A549 (cell line): ENCODE data around the gene RBM10. TPM values are rescaled to one million over a fixed set of nuclear protein-coding genes. Genes with fewer than 3 reads are reported as not detected.
A peak's percentile ranks its signal among the peaks of the same experiment; 100 is the strongest.

Source experiments
- ATAC-seq, 2 experiments: fragments of 200-7000 bp in 1 of 2; fragments of >200 bp in 1 of 2; cut with Nextera tagmentation in 1 of 2; cut with Tn5 transposase in 1 of 2; 3 replicates each; pipeline versions ENCODE4 v1.8.0 to v1.9.1; 2018 to 2020; ENCODE audit warnings: mild to moderate bottlenecking in 1 of 2, moderate library complexity in 1 of 2
- CTCF ChIA-PET: fragments of 300-600 bp; sonication (Branson Sonifier 250); formaldehyde crosslinking; extraction: SDS; loops from one replicate; lab custom pipeline; 2021; ENCODE audit warnings: antibody characterized with exemption, inconsistent platforms; lab: Yijun Ruan, JAX
- POLR2A ChIA-PET: fragments of 350-600 bp; formaldehyde crosslinking; extraction: SDS; loops from one replicate; lab custom pipeline; 2021; ENCODE audit warnings: antibody characterized with exemption, inconsistent platforms; lab: Yijun Ruan, JAX
- DNase-seq, 2 experiments: peaks; one replicate each; pipeline versions ENCODE4 v3.0.0 to v3.0.0-alpha.2; 2011 to 2016; ENCODE audit warnings: low read depth in 1 of 2, low spot score in 1 of 2
- FAIRE-seq: peaks from 2 replicates; lab custom pipeline; 2011; peaks lifted over from hg19 to GRCh38; lab: Jason Lieb, UNC
- H3K27ac ChIP-seq, 2 experiments: fragments of >200 bp; sonication (Bioruptor Twin); formaldehyde crosslinking; 3 replicates each; pipeline ENCODE4 v1.5.1; 2016 to 2017
- H3K4me1 ChIP-seq: fragments of >200 bp; sonication (Bioruptor Twin); formaldehyde crosslinking; 3 replicates; pipeline ENCODE4 v1.6.1; 2016
- H3K4me2 ChIP-seq: fragments of >200 bp; sonication (Bioruptor Twin); formaldehyde crosslinking; 3 replicates; pipeline ENCODE4 v1.6.1; 2016
- H3K4me3 ChIP-seq: fragments of >200 bp; sonication (Bioruptor Twin); formaldehyde crosslinking; 3 replicates; pipeline ENCODE4 v1.5.1; 2016
- H3K9me3 ChIP-seq: fragments of >200 bp; sonication (Bioruptor Twin); formaldehyde crosslinking; 3 replicates; pipeline ENCODE4 v1.6.1; 2016
- BHLHE40 ChIP-seq: IDR thresholded peaks from 2 replicates; pipeline ENCODE4 v1.6.1; 2012; ENCODE audit warnings: low read depth, low read length, inconsistent platforms
- CEBPB ChIP-seq, 2 experiments: fragments of >200 bp in 1 of 2; sonication (Bioruptor Twin) in 1 of 2; formaldehyde crosslinking in 1 of 2; IDR thresholded peaks; 2 replicates each; pipeline ENCODE4 v1.6.1; 2012 to 2016
- CHD2 ChIP-seq: fragments of 150-350 bp; IDR thresholded peaks from 2 replicates; pipeline ENCODE4 v1.6.1; 2014; ENCODE audit warnings: low read length; ENCODE audit not compliant: partially characterized antibody
- CHD4 ChIP-seq: fragments of 200-600 bp; sonication (generic); IDR thresholded peaks from 2 replicates; pipeline ENCODE4 v1.6.1; 2016; ENCODE audit warnings: antibody characterized with exemption, mild to moderate bottlenecking, borderline replicate concordance
- EHF ChIP-seq: fragments of 250-450 bp; sonication (Bioruptor Pico); IDR thresholded peaks from 2 replicates; pipeline ENCODE4 v1.5.0; 2020; ENCODE audit warnings: mild to moderate bottlenecking
- FOSB ChIP-seq: fragments of 250-450 bp; sonication (Bioruptor Pico); IDR thresholded peaks from 2 replicates; pipeline ENCODE4 v1.5.0; 2020; ENCODE audit warnings: mild to moderate bottlenecking, moderate library complexity
- FOSL2 ChIP-seq, 2 experiments: fragments of 450-650 bp in 1 of 2; fragments of >200 bp in 1 of 2; sonication (Bioruptor Twin) in 1 of 2; formaldehyde crosslinking; IDR thresholded peaks; 2 replicates each; pipeline versions ENCODE4 v1.5.0 to v1.6.1; 2016 to 2020; ENCODE audit warnings: mild to moderate bottlenecking in 1 of 2, moderate library complexity in 1 of 2
- HEYL ChIP-seq: fragments of 250-450 bp; sonication (Bioruptor Pico); IDR thresholded peaks from 2 replicates; pipeline ENCODE4 v1.8.0; 2021; ENCODE audit warnings: mild to moderate bottlenecking, moderate library complexity
- HOXB13 ChIP-seq: fragments of 250-450 bp; sonication (Bioruptor Pico); IDR thresholded peaks from 2 replicates; pipeline ENCODE4 v1.5.0; 2020; ENCODE audit warnings: low read depth, mild to moderate bottlenecking, moderate library complexity
- JUN ChIP-seq, 2 experiments: fragments of >200 bp; sonication (Bioruptor Twin); formaldehyde crosslinking; IDR thresholded peaks; 2 replicates in 1 of 2; 3 replicates in 1 of 2; pipeline ENCODE4 v1.6.1; 2016 to 2017
- KDM5A ChIP-seq: fragments of 200-600 bp; sonication (generic); IDR thresholded peaks from 2 replicates; pipeline ENCODE4 v1.6.1; 2016; ENCODE audit warnings: antibody characterized with exemption, mild to moderate bottlenecking
- MAFK ChIP-seq: fragments of 450-650 bp; IDR thresholded peaks from 2 replicates; pipeline ENCODE4 v1.6.1; 2014; ENCODE audit not compliant: partially characterized antibody
- MAZ ChIP-seq: fragments of 150-350 bp; IDR thresholded peaks from 2 replicates; pipeline ENCODE4 v1.6.1; 2014; ENCODE audit warnings: antibody characterized with exemption, low read depth, low read length, borderline replicate concordance
- MYC ChIP-seq: IDR thresholded peaks from 2 replicates; pipeline ENCODE4 v1.6.1; 2012; ENCODE audit warnings: mild to moderate bottlenecking, inconsistent platforms, low read length, improper control_type of control experiment, borderline replicate concordance
- PHF8 ChIP-seq: fragments of 200-600 bp; sonication (generic); IDR thresholded peaks from 2 replicates; pipeline ENCODE4 v1.6.1; 2016; ENCODE audit warnings: low read depth, mild to moderate bottlenecking, antibody characterized with exemption, moderate library complexity, borderline replicate concordance
- POLR2A ChIP-seq: IDR thresholded peaks from 2 replicates; pipeline ENCODE4 v1.6.1; 2012; ENCODE audit warnings: mild to moderate bottlenecking, low read length
- RAD21 ChIP-seq, 2 experiments: fragments of >200 bp in 1 of 2; sonication (Bioruptor Twin) in 1 of 2; formaldehyde crosslinking in 1 of 2; IDR thresholded peaks in 1 of 2; conservative IDR thresholded peaks in 1 of 2; 2 replicates in 1 of 2; 3 replicates in 1 of 2; pipeline ENCODE4 v1.6.1; 2012 to 2018; ENCODE audit warnings: inconsistent platforms in 1 of 2
- RARB ChIP-seq: fragments of 250-450 bp; sonication (Bioruptor Pico); IDR thresholded peaks from 2 replicates; pipeline ENCODE4 v1.8.0; 2021; ENCODE audit warnings: mild to moderate bottlenecking, moderate library complexity
- RCOR1 ChIP-seq: fragments of 150-350 bp; IDR thresholded peaks from 2 replicates; pipeline ENCODE4 v1.6.1; 2014; ENCODE audit warnings: antibody characterized with exemption, low read length, low read depth
- RFX5 ChIP-seq: fragments of 450-650 bp; IDR thresholded peaks from 2 replicates; pipeline ENCODE4 v1.7.1; 2014; ENCODE audit warnings: antibody characterized with exemption, mild to moderate bottlenecking, moderate library complexity
- SMC3 ChIP-seq: fragments of >200 bp; sonication (Bioruptor Twin); formaldehyde crosslinking; IDR thresholded peaks from 3 replicates; pipeline ENCODE4 v1.6.1; 2018; ENCODE audit warnings: inconsistent platforms
- WGBS: methylation state at CpG from one replicate; pipeline ENCODE4 v1.1.6; 2017; ENCODE audit errors: missing lambda C conversion rate; 5-methylcytosine and 5-hydroxymethylcytosine counted together
- polyA plus RNA-seq, 4 experiments: library from polyadenylated mRNA; depleted of rRNA in 3 of 4; stranded (reverse); fragments of >200 nt; fragmentation: RNase III in 1 of 4; extraction: RNeasy Plus Mini Kit Qiagen cat#74134 plus additional on column Dnase treatment in 1 of 4; gene quantifications; 2 replicates in 3 of 4; 3 replicates in 1 of 4; pipeline ENCODE4 v1.2.3, GENCODE V29; 2011 to 2017
- TF ChIP-seq, protein P1 (sequence below): fragments of 450-650 bp; IDR thresholded peaks from 2 replicates; pipeline ENCODE4 v1.6.1; 2014; ENCODE audit warnings: antibody characterized with exemption
- TF ChIP-seq, protein P2 (sequence below): fragments of >200 bp; sonication (Bioruptor Twin); formaldehyde crosslinking; IDR thresholded peaks from 2 replicates; pipeline ENCODE4 v1.6.1; 2016
- TF ChIP-seq, protein P3 (sequence below): fragments of 150-350 bp; IDR thresholded peaks from 2 replicates; pipeline ENCODE4 v1.6.1; 2014; ENCODE audit warnings: low read depth, mild to moderate bottlenecking, low read length
- TF ChIP-seq, protein P4 (sequence below): fragments of >200 bp; sonication (Bioruptor Twin); formaldehyde crosslinking; IDR thresholded peaks from 3 replicates; pipeline ENCODE4 v1.6.1; 2016
- TF ChIP-seq, protein P5 (sequence below): IDR thresholded peaks from 2 replicates; pipeline ENCODE4 v1.6.1; 2012
- TF ChIP-seq, protein P6 (sequence below): fragments of >200 bp; sonication (Bioruptor Twin); formaldehyde crosslinking; IDR thresholded peaks from 3 replicates; pipeline ENCODE4 v1.5.1; 2016
- TF ChIP-seq, protein P7 (sequence below): IDR thresholded peaks from 2 replicates; pipeline ENCODE4 v1.6.1; 2012; ENCODE audit warnings: low read depth, borderline replicate concordance

Gene RBM10
- polyA plus RNA-seq, 2 of the 4 experiments (the other 2 are of a cell fraction) = 21.1 to 29.8 TPM

DNA sequence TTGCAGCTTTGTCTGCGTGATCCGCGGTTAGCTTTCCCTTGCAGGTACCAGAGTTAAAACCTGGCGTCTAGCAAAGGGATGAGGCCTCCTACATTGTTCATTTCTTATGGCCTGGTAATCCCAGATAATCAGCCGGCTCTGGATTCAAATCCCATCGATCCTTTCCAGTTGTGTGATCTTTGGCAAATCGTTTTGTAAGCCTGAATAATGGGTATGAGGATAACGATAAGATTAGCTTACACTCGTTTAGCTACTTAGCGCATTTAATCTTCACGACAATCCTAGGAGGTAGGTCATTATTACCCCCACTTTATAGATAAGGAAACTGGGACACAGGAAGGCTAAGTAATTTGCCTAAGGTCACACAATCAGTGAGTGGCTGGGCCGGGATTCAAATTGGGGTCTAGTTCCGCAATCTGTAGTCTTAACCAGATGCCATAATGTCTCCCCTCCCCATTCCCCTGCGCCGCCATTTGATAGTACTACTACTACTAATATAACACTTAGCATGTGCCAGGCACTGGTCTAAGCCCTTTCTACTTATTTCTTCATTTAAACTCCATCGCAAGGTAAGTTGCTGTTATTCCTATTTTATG lies 46.9 kb downstream of the RBM10 start:
- peaks cover 25% of the 10 kb centered on the region for H3K4me1 ChIP-seq
- H3K4me2 ChIP-seq = peak overlapping the region; percentile 86
- ChIA-PET CTCF (interaction anchor here (0.6 to 3.0 kb wide), 6 partner anchors 8 to 452 kb away, joined by 3 to 16 read pairs (median 8); no protein-coding TSS in a partner anchor), POLR2A (no interaction called here)
- DNase-seq (no peak), FAIRE-seq (no peak), ATAC-seq (no peak)
- peak overlapping the region; percentile 84 for H3K4me3 ChIP-seq
- WGBS = 85% methylated on average over 16 of the region's 16 CpGs
- no peaks in the 10 kb centered on the region for H3K9me3 ChIP-seq
- no peak for TF ChIP-seq MAFK
- no peak for TF ChIP-seq FOSL2 (IDR thresholded peaks at IDR 0.05)
- TF ChIP-seq FOSL2 (CRISPR knock-in tag; IDR thresholded peaks at IDR 0.05) = no peak
- TF ChIP-seq, protein P1, sequence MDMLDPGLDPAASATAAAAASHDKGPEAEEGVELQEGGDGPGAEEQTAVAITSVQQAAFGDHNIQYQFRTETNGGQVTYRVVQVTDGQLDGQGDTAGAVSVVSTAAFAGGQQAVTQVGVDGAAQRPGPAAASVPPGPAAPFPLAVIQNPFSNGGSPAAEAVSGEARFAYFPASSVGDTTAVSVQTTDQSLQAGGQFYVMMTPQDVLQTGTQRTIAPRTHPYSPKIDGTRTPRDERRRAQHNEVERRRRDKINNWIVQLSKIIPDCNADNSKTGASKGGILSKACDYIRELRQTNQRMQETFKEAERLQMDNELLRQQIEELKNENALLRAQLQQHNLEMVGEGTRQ = no peak
- TF ChIP-seq CHD4 = no peak
- no peak for TF ChIP-seq KDM5A
- TF ChIP-seq JUN (IDR thresholded peaks at IDR 0.05) = no peak
- no peak for TF ChIP-seq RCOR1
- peak overlapping the region in 1 of 2 experiments; percentile 89; a peak in 3 of 6 replicates for H3K27ac ChIP-seq

DNA sequence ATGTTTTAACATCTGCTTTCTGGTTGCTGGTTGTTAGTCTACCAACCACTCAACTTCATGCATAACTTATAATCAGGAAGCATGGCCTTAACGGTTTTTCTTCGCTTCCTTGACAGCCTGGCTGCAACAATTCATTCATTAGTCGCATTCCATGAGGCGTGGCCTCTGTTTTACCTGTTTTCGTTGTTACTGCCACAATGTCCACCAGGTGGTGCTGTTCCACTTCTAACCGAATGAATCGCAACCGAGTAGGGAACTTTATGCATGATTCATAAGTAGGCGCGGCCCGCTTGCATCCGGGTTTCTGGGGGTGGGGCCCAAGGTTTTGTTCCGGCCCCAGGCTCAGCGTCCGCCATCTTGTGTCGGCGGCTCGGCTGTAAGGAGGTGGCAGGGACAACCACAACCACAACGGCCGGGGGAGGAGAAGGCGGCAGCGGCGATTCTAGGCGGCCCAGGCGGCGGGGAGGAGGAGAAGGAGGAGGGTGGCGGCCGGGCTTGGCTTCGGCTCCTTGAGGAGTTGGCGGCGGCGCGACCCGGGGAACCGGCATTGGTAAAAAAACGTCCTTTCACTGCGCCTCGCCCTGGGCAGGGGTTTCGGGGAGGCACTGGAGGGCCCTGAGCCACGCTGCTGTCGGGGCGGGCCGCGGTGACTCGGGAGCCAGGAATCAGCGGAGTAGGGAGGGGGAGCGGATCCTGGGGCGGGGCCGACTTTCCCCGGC lies 48.6 kb downstream of the RBM10 start, which contains the start of gene UBA1:
TSS of gene UBA1 (plus strand) at position 355 of the 719 bp plus-strand sequence. CDS start 4,974 bp downstream, outside the sequence.
- ChIA-PET CTCF (interaction anchor here (0.7 to 7.7 kb wide), 8 partner anchors 9 to 332 kb away, joined by 3 to 52 read pairs (median 4); no protein-coding TSS in a partner anchor), POLR2A (no interaction called here)
- under 1% methylated on average over 12 of the region's 50 CpGs for WGBS
- peak; percentile 92 for FAIRE-seq
- peak; percentile 70 to 84 for ATAC-seq
- peak within 1 kb of the TSS; percentile 93 for H3K4me3 ChIP-seq
- DNase-seq = peak; percentile 88 to 96
- peaks cover 42% of the 10 kb centered on the region for H3K4me1 ChIP-seq
- peak within 1 kb of the TSS; percentile 99 for H3K27ac ChIP-seq
- TF ChIP-seq, protein P2, sequence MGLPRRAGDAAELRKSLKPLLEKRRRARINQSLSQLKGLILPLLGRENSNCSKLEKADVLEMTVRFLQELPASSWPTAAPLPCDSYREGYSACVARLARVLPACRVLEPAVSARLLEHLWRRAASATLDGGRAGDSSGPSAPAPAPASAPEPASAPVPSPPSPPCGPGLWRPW = no peak
- TF ChIP-seq, protein P3, sequence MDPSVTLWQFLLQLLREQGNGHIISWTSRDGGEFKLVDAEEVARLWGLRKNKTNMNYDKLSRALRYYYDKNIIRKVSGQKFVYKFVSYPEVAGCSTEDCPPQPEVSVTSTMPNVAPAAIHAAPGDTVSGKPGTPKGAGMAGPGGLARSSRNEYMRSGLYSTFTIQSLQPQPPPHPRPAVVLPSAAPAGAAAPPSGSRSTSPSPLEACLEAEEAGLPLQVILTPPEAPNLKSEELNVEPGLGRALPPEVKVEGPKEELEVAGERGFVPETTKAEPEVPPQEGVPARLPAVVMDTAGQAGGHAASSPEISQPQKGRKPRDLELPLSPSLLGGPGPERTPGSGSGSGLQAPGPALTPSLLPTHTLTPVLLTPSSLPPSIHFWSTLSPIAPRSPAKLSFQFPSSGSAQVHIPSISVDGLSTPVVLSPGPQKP = no peak
- TF ChIP-seq JUN (IDR thresholded peaks at IDR 0.05) (peak; percentile 58 to 83; a peak in 4 of 5 replicates), MAZ (no peak), POLR2A (peak; percentile 91), RARB (CRISPR knock-in tag) (no peak), PHF8 (peak; percentile 62), RFX5 (no peak), FOSB (CRISPR knock-in tag) (no peak), CHD2 (no peak), BHLHE40 (no peak), HEYL (no peak), MYC (no peak), FOSL2 (IDR thresholded peaks at IDR 0.05) (no peak), FOSL2 (CRISPR knock-in tag; IDR thresholded peaks at IDR 0.05) (peak; percentile 82), SMC3 (peak; percentile 85), RAD21 (conservative IDR thresholded peaks at IDR 0.05 in 1 of 2, IDR thresholded peaks at IDR 0.05 in 1 of 2) (peak; percentile 85 to 89), HOXB13 (CRISPR knock-in tag) (no peak), CEBPB (IDR thresholded peaks at IDR 0.05) (no peak), EHF (CRISPR knock-in tag) (no peak)
- TF ChIP-seq, protein P4, sequence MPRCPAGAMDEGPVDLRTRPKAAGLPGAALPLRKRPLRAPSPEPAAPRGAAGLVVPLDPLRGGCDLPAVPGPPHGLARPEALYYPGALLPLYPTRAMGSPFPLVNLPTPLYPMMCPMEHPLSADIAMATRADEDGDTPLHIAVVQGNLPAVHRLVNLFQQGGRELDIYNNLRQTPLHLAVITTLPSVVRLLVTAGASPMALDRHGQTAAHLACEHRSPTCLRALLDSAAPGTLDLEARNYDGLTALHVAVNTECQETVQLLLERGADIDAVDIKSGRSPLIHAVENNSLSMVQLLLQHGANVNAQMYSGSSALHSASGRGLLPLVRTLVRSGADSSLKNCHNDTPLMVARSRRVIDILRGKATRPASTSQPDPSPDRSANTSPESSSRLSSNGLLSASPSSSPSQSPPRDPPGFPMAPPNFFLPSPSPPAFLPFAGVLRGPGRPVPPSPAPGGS = peak; percentile 34; the same call in 1 of the 3 replicates
- TF ChIP-seq, protein P5, sequence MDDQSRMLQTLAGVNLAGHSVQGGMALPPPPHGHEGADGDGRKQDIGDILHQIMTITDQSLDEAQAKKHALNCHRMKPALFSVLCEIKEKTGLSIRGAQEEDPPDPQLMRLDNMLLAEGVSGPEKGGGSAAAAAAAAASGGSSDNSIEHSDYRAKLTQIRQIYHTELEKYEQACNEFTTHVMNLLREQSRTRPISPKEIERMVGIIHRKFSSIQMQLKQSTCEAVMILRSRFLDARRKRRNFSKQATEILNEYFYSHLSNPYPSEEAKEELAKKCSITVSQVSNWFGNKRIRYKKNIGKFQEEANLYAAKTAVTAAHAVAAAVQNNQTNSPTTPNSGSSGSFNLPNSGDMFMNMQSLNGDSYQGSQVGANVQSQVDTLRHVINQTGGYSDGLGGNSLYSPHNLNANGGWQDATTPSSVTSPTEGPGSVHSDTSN = no peak
- TF ChIP-seq, protein P6, sequence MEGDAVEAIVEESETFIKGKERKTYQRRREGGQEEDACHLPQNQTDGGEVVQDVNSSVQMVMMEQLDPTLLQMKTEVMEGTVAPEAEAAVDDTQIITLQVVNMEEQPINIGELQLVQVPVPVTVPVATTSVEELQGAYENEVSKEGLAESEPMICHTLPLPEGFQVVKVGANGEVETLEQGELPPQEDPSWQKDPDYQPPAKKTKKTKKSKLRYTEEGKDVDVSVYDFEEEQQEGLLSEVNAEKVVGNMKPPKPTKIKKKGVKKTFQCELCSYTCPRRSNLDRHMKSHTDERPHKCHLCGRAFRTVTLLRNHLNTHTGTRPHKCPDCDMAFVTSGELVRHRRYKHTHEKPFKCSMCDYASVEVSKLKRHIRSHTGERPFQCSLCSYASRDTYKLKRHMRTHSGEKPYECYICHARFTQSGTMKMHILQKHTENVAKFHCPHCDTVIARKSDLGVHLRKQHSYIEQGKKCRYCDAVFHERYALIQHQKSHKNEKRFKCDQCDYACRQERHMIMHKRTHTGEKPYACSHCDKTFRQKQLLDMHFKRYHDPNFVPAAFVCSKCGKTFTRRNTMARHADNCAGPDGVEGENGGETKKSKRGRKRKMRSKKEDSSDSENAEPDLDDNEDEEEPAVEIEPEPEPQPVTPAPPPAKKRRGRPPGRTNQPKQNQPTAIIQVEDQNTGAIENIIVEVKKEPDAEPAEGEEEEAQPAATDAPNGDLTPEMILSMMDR = peak; percentile 78
- TF ChIP-seq, protein P7, sequence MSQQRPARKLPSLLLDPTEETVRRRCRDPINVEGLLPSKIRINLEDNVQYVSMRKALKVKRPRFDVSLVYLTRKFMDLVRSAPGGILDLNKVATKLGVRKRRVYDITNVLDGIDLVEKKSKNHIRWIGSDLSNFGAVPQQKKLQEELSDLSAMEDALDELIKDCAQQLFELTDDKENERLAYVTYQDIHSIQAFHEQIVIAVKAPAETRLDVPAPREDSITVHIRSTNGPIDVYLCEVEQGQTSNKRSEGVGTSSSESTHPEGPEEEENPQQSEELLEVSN = no peak
- TF ChIP-seq, all 56 proteins: peak for 8
- H3K9me3 ChIP-seq = no peaks in the 10 kb centered on the region
- H3K4me2 ChIP-seq = peak within 1 kb of the TSS; percentile 97
